OCI-LY7 (cell line): ENCODE measurements around the gene DNM2. TPM values are rescaled to one million over a fixed set of nuclear protein-coding genes. Genes with fewer than 3 reads are reported as not detected.

ENCODE experiments used
- BruUV-seq: library from RNA; stranded (reverse); fragments of 400-500 nt; replicated peaks from 2 replicates; lab custom pipeline; 2021; lab: Mats Ljungman, UMichigan
- CTCF ChIA-PET: fragments of 300-600 bp; sonication (Branson Sonifier 250); formaldehyde crosslinking; loops from one replicate; lab custom pipeline; 2022; ENCODE audit warnings: antibody characterized with exemption; ENCODE audit not compliant: unreplicated experiment; lab: Charles Lee
- POLR2A ChIA-PET: fragments of 300-600 bp; sonication (Branson Sonifier 250); formaldehyde crosslinking; loops from one replicate; lab custom pipeline; 2022; ENCODE audit warnings: antibody characterized with exemption; lab: Charles Lee
- DNase-seq: peaks from one replicate; pipeline ENCODE4 v3.0.0-alpha.2; 2015; ENCODE audit warnings: low spot score
- H2AFZ ChIP-seq: fragments of 200-600 bp; sonication (generic), shearing (Covaris generic); 2 replicates; pipeline ENCODE4 v1.6.1; 2014; ENCODE audit warnings: mild to moderate bottlenecking, antibody characterized with exemption, low read length, moderate library complexity
- H3K27ac ChIP-seq: fragments of 200-600 bp; sonication (generic); 2 replicates; pipeline ENCODE4 v1.5.1; 2014; ENCODE audit warnings: mixed run types, low read depth, mild to moderate bottlenecking, moderate library complexity, low read length, inconsistent platforms; ENCODE audit not compliant: poor library complexity, severe bottlenecking
- H3K36me3 ChIP-seq: fragments of 200-600 bp; sonication (generic); 2 replicates; pipeline ENCODE4 v1.6.1; 2014; ENCODE audit warnings: mild to moderate bottlenecking, antibody characterized with exemption, low read length, moderate library complexity, mixed read lengths; ENCODE audit not compliant: insufficient read depth
- H3K4me1 ChIP-seq: fragments of 200-600 bp; sonication (generic); 2 replicates; pipeline ENCODE4 v1.5.1; 2014; ENCODE audit warnings: mild to moderate bottlenecking, low read length; ENCODE audit not compliant: insufficient read depth, poor library complexity, severe bottlenecking
- H3K4me2 ChIP-seq: fragments of 200-600 bp; sonication (generic); 2 replicates; pipeline ENCODE4 v1.6.1; 2014; ENCODE audit warnings: mild to moderate bottlenecking, low read length
- H3K4me3 ChIP-seq: fragments of 200-600 bp; sonication (generic); 2 replicates; pipeline ENCODE4 v1.5.1; 2014; ENCODE audit warnings: mild to moderate bottlenecking, low read depth, low read length; ENCODE audit not compliant: poor library complexity, severe bottlenecking
- H3K79me2 ChIP-seq: fragments of 200-600 bp; sonication (generic); 2 replicates; pipeline ENCODE4 v1.6.1; 2016; ENCODE audit warnings: low read depth, mild to moderate bottlenecking, low read length, moderate library complexity, mixed read lengths; ENCODE audit not compliant: insufficient read depth
- H3K9me2 ChIP-seq: fragments of 200-600 bp; sonication (generic); 2 replicates; pipeline ENCODE4 v1.6.1; 2016; ENCODE audit warnings: mild to moderate bottlenecking, low read length, mixed read lengths; ENCODE audit not compliant: insufficient read depth
- H3K9me3 ChIP-seq: fragments of 200-600 bp; sonication (generic); 2 replicates; pipeline ENCODE4 v1.6.1; 2014; ENCODE audit warnings: mild to moderate bottlenecking, mixed run types, low read length, mixed read lengths
- H4K20me1 ChIP-seq: fragments of 200-600 bp; sonication (generic); 2 replicates; pipeline ENCODE4 v1.6.1; 2014; ENCODE audit warnings: mild to moderate bottlenecking, antibody characterized with exemption, low read length, moderate library complexity, mixed read lengths; ENCODE audit not compliant: insufficient read depth
- EZH2phosphoT487 ChIP-seq: fragments of 200-600 bp; sonication (generic); IDR thresholded peaks from 2 replicates; pipeline ENCODE4 v1.6.1; 2018; ENCODE audit warnings: low read depth, borderline replicate concordance, mild to moderate bottlenecking, mixed run types, antibody characterized with exemption, low read length, moderate library complexity, mixed read lengths
- intact Hi-C: fragments of 100-400 bp; cut with micrococcal nuclease; formaldehyde crosslinking; loops from one replicate; pipeline ENCODE4 v1.10.0; 2022; ENCODE audit not compliant: unreplicated experiment
- total RNA-seq, 2 experiments: library from RNA; depleted of rRNA in 1 of 2; stranded (reverse); fragments of >200 nt in 1 of 2; shearing (Covaris generic) in 1 of 2; gene quantifications; 2 replicates each; pipeline ENCODE4 v1.2.3, GENCODE V29; 2014 to 2022
- TF ChIP-seq, protein P1 (sequence below): fragments of 200-600 bp; sonication (generic); conservative IDR thresholded peaks from 2 replicates; pipeline ENCODE4 v1.5.1; 2014; ENCODE audit warnings: mild to moderate bottlenecking, antibody characterized with exemption, low read length, moderate library complexity, mixed read lengths

DNM2 gene
- total RNA-seq, 2 experiments from 2014 or later: 139 to 165 TPM

DNA sequence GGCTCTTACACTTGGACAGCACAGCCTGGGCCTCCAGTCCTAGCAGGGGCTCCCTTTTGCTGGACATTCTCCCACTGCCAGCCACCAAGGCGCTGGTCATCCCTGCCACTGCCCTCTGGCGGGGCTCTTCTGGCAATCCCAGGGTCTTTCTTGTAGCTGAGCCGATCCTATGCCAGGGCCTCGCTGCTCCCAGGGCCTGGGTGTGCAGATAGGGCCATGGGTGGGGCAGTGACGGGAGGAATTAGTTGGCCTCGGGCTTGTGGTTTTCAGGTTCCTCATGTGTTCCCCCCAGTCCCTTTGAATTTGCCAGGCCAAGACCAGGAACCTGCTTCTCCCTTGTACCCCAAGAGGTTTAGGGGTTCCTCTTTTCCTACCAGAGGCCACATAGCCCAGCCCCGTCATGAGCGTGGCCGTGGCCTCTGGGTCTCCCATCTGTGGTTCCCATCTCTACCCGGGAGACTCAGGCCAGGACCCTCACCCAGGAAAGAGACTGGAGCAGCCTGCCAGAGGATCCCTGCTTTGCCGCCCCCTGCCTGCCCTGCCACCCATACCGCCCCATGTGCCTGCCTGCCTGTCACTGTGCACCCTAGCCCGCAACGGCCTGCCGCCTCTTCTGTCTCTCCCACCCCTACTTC lies 91.9 kb downstream of the DNM2 start:
- H3K4me3 ChIP-seq: no peak overlapping the region
- H4K20me1 ChIP-seq: no peaks in the 10 kb centered on the region
- intact Hi-C loops: no loop called here
- H3K79me2 ChIP-seq: no peaks in the 10 kb centered on the region
- no peak overlapping the region for H3K27ac ChIP-seq
- H3K9me2 ChIP-seq: no peaks in the 10 kb centered on the region
- no peak overlapping the region for H3K4me2 ChIP-seq
- no peak for TF ChIP-seq EZH2phosphoT487
- TF ChIP-seq, protein P1, sequence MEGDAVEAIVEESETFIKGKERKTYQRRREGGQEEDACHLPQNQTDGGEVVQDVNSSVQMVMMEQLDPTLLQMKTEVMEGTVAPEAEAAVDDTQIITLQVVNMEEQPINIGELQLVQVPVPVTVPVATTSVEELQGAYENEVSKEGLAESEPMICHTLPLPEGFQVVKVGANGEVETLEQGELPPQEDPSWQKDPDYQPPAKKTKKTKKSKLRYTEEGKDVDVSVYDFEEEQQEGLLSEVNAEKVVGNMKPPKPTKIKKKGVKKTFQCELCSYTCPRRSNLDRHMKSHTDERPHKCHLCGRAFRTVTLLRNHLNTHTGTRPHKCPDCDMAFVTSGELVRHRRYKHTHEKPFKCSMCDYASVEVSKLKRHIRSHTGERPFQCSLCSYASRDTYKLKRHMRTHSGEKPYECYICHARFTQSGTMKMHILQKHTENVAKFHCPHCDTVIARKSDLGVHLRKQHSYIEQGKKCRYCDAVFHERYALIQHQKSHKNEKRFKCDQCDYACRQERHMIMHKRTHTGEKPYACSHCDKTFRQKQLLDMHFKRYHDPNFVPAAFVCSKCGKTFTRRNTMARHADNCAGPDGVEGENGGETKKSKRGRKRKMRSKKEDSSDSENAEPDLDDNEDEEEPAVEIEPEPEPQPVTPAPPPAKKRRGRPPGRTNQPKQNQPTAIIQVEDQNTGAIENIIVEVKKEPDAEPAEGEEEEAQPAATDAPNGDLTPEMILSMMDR: no peak
- ChIA-PET CTCF (no interaction called here), POLR2A (no interaction called here)
- no peak overlapping the region for H2AFZ ChIP-seq
- no peak for DNase-seq
- H3K4me1 ChIP-seq: no peaks in the 10 kb centered on the region
- peaks cover 40% of the 10 kb centered on the region for H3K36me3 ChIP-seq
- BruUV-seq: no TSS peak
- H3K9me3 ChIP-seq: no peaks in the 10 kb centered on the region

DNA sequence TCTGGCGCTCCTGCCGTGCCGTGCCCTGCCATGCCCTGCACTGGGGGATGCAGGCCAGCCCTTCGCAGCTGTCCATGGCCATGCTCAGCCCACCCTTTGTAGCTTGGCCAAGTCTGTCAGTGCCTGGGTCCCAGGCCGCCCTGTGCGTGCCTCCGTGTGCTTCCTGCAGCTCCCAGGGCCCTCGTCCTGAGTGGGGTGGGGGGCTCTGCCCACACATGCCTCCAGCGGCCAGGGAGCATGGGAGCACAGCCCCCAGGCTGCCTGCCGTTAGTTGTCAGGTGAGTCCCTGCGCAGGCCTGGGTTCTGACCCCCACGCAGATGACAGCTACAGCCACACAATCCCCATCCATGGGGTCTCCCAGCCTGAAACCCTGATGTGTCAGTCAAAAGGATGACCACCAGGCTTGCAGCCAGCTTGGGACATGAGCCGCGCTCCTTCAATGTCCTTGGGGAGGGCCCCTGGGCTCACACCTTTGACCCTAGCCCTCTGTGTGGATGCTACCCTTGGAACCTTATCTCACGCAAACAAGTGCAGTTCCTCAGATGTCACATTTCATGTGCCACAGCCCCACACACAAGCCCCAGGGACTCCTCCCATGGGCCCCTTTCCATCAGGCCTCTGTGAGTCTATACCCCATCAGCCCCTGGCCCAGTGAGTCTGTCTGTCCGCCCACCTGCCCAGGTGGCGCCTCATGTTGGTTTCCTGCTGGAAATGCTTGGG lies 93.7 kb downstream of the DNM2 start:
- H3K79me2 ChIP-seq: no peaks in the 10 kb centered on the region
- H3K4me3 ChIP-seq: no peak overlapping the region
- TF ChIP-seq EZH2phosphoT487: no peak
- TF ChIP-seq, protein P1: no peak
- BruUV-seq: no TSS peak
- H3K36me3 ChIP-seq: peaks cover 28% of the 10 kb centered on the region
- no peaks in the 10 kb centered on the region for H3K9me3 ChIP-seq
- no peaks in the 10 kb centered on the region for H4K20me1 ChIP-seq
- H3K27ac ChIP-seq: no peak overlapping the region
- CTCF ChIA-PET: no interaction called here
- POLR2A ChIA-PET: no interaction called here
- H3K4me2 ChIP-seq: no peak overlapping the region
- H2AFZ ChIP-seq: no peak overlapping the region
- no peaks in the 10 kb centered on the region for H3K4me1 ChIP-seq
- intact Hi-C loops: no loop called here
- DNase-seq: no peak
- H3K9me2 ChIP-seq: no peaks in the 10 kb centered on the region

DNA sequence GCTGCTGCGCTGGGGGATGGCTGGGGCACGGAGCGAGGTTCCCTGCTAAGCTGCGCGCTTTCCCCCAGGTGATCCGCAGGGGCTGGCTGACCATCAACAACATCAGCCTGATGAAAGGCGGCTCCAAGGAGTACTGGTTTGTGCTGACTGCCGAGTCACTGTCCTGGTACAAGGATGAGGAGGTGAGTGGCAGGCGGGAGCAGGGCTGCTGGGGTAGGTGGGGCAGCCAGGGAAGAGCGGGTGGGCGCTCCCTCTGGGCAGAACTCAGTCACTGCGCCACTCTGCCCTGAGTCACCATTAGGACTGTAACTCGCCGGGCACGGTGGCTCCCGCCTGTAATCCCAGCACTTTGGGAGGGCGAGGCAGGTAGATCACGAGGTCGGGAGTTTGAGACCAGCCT lies 94.3 kb downstream of the DNM2 start:
- intact Hi-C loops: no loop called here
- BruUV-seq: no TSS peak

More for the DNA sequence above, 94.3 kb downstream of the DNM2 start:
- H4K20me1 ChIP-seq: no peaks in the 10 kb centered on the region
- no peaks in the 10 kb centered on the region for H3K9me3 ChIP-seq
- TF ChIP-seq, protein P1: no peak
- TF ChIP-seq EZH2phosphoT487: no peak
- H3K4me3 ChIP-seq: no peak overlapping the region
- peaks cover 28% of the 10 kb centered on the region for H3K36me3 ChIP-seq
- H2AFZ ChIP-seq: no peak overlapping the region
- ChIA-PET POLR2A (no interaction called here), CTCF (no interaction called here)
- no peaks in the 10 kb centered on the region for H3K79me2 ChIP-seq
- no peaks in the 10 kb centered on the region for H3K4me1 ChIP-seq
- no peak overlapping the region for H3K4me2 ChIP-seq
- H3K9me2 ChIP-seq: no peaks in the 10 kb centered on the region
- no peak for DNase-seq
- no peak overlapping the region for H3K27ac ChIP-seq
